ENCODE measurements around the gene HBA2.
"Not testable (repeated sequence)": the region's sequence is repeated elsewhere in the genome, so short reads cannot be mapped to it uniquely, and the experiment has no call there.

The HBA2 gene

DNA sequence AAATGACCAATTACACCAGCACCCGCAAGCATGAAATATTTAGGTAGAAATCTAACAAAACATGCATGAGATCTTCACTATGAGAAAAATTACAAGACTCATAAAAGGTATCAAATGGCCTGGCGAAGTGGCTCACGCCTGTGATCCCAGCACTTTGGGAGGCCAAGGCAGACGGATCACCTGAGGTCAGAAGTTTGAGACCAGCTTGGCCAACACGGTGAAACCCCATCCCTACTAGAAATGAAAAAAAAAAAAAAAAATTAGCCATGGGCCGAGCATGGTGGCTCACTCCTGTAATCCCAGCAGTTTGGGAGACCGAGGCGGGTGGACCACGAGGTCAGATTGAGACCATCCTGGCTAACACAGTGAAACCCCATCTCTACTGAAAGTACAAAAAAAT, 31.4 kb downstream of the HBA2 start:
- DNase-seq, result not testable (repeated sequence)

DNA sequence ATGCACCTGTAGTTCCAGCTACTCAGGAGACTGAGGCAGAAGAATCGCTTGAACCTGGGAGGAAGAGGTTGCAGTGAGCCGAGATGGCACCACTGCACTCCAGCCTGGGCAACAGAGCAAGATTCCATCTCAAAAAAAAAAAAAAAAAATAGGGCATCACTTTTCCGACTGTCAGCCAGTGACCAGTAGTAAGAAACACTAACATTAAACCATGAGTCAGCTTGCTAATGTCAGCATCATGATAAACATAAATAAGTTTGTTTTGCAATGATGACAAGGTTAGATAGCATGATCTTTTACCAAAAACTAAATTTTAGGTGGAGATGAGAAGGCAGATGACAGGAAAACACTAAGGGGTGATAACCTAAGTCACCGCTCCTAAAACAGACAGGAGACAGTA, 36.7 kb downstream of the HBA2 start:
- not testable (repeated sequence) for DNase-seq

DNA sequence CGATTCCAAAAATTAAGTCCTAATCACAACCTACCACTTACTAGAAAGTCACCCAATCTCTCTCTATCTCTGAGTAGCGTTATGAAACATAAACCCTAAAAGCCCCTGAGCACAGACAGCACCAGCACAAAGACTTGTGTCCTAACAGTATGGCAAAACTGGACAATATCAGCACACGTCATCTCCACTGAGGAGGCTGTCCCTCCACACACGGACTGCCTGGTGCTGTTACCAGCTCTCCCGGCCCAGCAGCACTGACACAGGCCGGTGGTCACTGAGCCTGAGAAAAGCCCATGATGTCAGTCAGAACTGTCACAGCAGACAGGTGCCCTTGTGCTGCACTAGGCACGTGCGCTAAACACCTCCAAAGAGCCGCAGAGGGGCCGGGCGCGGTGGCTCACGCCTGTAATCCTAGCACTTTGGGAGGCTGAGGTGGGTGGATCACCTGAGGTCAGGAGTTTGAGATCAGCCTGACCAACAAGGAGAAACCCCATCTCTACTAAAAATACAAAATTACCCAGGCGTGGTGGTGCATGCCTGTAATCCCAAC, 39.0 kb downstream of the HBA2 start:
- not testable (repeated sequence) for DNase-seq

DNA sequence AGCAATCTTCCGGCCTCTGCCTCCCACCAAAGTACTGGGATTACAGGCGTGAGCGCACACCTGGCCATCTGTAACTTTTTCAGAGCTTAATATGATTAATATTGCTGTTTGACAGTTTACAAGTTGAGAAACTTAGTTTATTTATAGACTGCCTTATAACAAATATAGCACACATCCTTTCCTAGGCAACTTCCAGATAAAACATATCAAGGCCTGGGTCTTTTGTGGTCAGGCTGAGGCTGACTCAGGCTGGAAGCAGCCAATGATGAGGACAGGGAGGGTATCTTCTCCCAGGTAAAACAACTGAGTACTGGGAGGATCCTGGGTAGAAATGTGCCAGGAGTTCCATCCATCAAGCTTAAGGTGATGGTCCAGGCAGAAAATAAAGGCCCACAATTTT, 40.3 kb downstream of the HBA2 start:
- DNase-seq, result no peak

DNA sequence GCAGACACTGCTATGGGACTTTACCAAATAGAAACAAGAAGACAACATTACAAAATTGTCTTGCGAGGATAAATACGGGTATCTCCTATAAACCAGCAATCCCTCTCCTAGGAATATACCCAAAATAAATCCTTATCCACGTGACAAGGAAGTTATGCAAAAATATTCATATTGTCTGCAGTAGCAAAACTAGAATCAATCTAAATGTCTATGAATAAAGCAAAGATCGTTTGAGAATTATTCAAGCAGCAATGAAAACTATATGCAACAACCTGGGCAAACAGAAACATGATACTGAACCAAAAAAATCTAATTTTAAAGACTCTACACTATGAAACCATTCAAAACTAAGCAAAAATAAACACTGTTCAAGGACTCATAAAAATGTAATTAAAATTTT, 47.3 kb downstream of the HBA2 start:
- DNase-seq, result no peak

Data from CD4-positive, alpha-beta T cell treated with Interleukin-17A for 4 hours (primary cell).